HFF-Myc (cell line): ENCODE data around the gene BRICD5.

Experiments
- DNase-seq: peaks from one replicate; pipeline ENCODE4 v3.0.0-alpha.2; 2011; ENCODE audit warnings: low read depth; ENCODE audit errors: extremely low read depth
- H3K4me3 ChIP-seq: replicated peaks from 2 replicates; pipeline ENCODE4 v1.5.1; 2011; ENCODE audit warnings: low read depth, mild to moderate bottlenecking, control low read depth, low read length
- CTCF ChIP-seq: IDR thresholded peaks from 2 replicates; pipeline ENCODE4 v1.5.1; 2012; ENCODE audit warnings: mild to moderate bottlenecking, low read depth, low read length, control low read depth; ENCODE audit errors: missing control alignments

BRICD5 gene

GRCh38 chr16:2163211-2163881, 47.3 kb downstream of the BRICD5 start:
- no peak for DNase-seq
- H3K4me3 ChIP-seq: no peak overlapping the region
- TF ChIP-seq CTCF: no peak

- no peak overlapping the region for H3K4me3 ChIP-seq
- DNase-seq: no peak
- no peak for TF ChIP-seq CTCF
Observed at GRCh38 chr16:2162676-2163118, 48.0 kb downstream of the BRICD5 start.

- no peak for TF ChIP-seq CTCF
- no peak for DNase-seq
Observed at GRCh38 chr16:2161911-2162310, 48.8 kb downstream of the BRICD5 start.

GRCh38 chr16:2160915-2161551, 49.6 kb downstream of the BRICD5 start:
- no peak for TF ChIP-seq CTCF
- H3K4me3 ChIP-seq: no peak overlapping the region
- no peak for DNase-seq

More at GRCh38 chr16:2161911-2162310, 48.8 kb downstream of the BRICD5 start:
- no peak overlapping the region for H3K4me3 ChIP-seq
